HepG2 (cell line): ENCODE results near the gene WNT7B. TPM values are rescaled to one million over a fixed set of nuclear protein-coding genes. Genes with fewer than 3 reads are reported as not detected.

Experiments
- ATAC-seq: fragments of 200-7000 bp; cut with Tn5 transposase; 3 replicates; pipeline ENCODE4 v1.9.1; 2020; ENCODE audit warnings: mild to moderate bottlenecking, moderate library complexity
- BruUV-seq: library from RNA; stranded (reverse); fragments of 400-500 nt; replicated peaks from 2 replicates; lab custom pipeline; 2021; lab: Mats Ljungman, UMichigan
- CTCF ChIA-PET: fragments of 300-600 bp; formaldehyde crosslinking; extraction: SDS; loops from one replicate; lab custom pipeline; 2021; ENCODE audit warnings: low total read pairs, inconsistent platforms, low intra/inter-chr PET ratio; lab: Yijun Ruan, JAX
- POLR2A ChIA-PET: fragments of 350-600 bp; sonication (Branson Sonifier 250); formaldehyde crosslinking; loops from one replicate; lab custom pipeline; 2020; ENCODE audit warnings: antibody characterized with exemption, inconsistent platforms; lab: Yijun Ruan, JAX
- DNase-seq: peaks from one replicate; pipeline ENCODE4 v3.0.0-alpha.2; 2015; ENCODE audit warnings: low spot score
- FAIRE-seq: peaks from 3 replicates; lab custom pipeline; 2011; peaks lifted over from hg19 to GRCh38; lab: Jason Lieb, UNC
- H2AFZ ChIP-seq: one replicate; pipeline ENCODE4 v1.6.1; 2011; ENCODE audit warnings: low read length, inconsistent platforms
- H3K27ac ChIP-seq: fragments of 300-600 bp; 3 replicates; pipeline ENCODE4 v1.8.0; 2011; ENCODE audit warnings: mixed run types, mild to moderate bottlenecking, mixed read lengths, low read length, inconsistent platforms; ENCODE audit not compliant: insufficient read depth; ENCODE audit errors: extremely low read length
- H3K27me3 ChIP-seq, 2 experiments: fragments of 200-600 bp in 1 of 2; 2 replicates in 1 of 2; 3 replicates in 1 of 2; pipeline versions ENCODE4 v1.6.0 to v1.8.0; 2011; ENCODE audit warnings: low read length in 2 of 2, mild to moderate bottlenecking in 2 of 2, moderate library complexity in 2 of 2, inconsistent platforms in 1 of 2; ENCODE audit not compliant: insufficient read depth in 2 of 2, control insufficient read depth in 1 of 2
- H3K36me3 ChIP-seq, 2 experiments: fragments of 200-600 bp in 1 of 2; replicated peaks in 1 of 2; 2 replicates in 1 of 2; 3 replicates in 1 of 2; pipeline versions ENCODE4 v1.5.1 to v1.8.0; 2011; ENCODE audit warnings: low read length in 2 of 2, inconsistent platforms in 1 of 2; ENCODE audit not compliant: insufficient read depth in 2 of 2, control insufficient read depth in 1 of 2
- H3K4me1 ChIP-seq: 2 replicates; pipeline ENCODE4 v1.5.1; 2012; ENCODE audit warnings: low read length, inconsistent platforms; ENCODE audit not compliant: insufficient read depth
- H3K4me2 ChIP-seq: 2 replicates; pipeline ENCODE4 v1.6.0; 2011; ENCODE audit warnings: low read depth, low read length, inconsistent platforms
- H3K4me3 ChIP-seq, 3 experiments: fragments of 200-600 bp in 1 of 3; sonication (generic), shearing (Covaris generic) in 1 of 3; replicated peaks in 1 of 3; 2 replicates each; pipeline ENCODE4 v1.5.1; 2011 to 2016; ENCODE audit warnings: low read length in 3 of 3, inconsistent platforms in 2 of 3, low read depth in 2 of 3, mild to moderate bottlenecking in 2 of 3, control low read depth in 1 of 3, mixed read lengths in 1 of 3; ENCODE audit not compliant: insufficient read depth in 1 of 3
- H3K79me2 ChIP-seq: one replicate; pipeline ENCODE4 v1.6.1; 2011; ENCODE audit warnings: low read length, inconsistent platforms; ENCODE audit not compliant: insufficient read depth
- H3K9ac ChIP-seq: 2 replicates; pipeline ENCODE4 v1.6.0; 2011; ENCODE audit warnings: mild to moderate bottlenecking, low read depth, low read length, inconsistent platforms; ENCODE audit not compliant: insufficient read depth
- H3K9me3 ChIP-seq: 2 replicates; pipeline ENCODE4 v1.5.1; 2012; ENCODE audit warnings: mild to moderate bottlenecking, low read length
- H4K20me1 ChIP-seq: 2 replicates; pipeline ENCODE4 v1.6.0; 2011; ENCODE audit warnings: inconsistent platforms, mild to moderate bottlenecking, low read length, moderate library complexity; ENCODE audit not compliant: insufficient read depth
- CREM ChIP-seq, 2 experiments: sonication (generic) in 1 of 2; formaldehyde crosslinking in 1 of 2; IDR thresholded peaks; 2 replicates each; pipeline versions ENCODE4 v1.4.0 to v1.6.1; 2016 to 2020; ENCODE audit warnings: antibody characterized with exemption in 1 of 2, mild to moderate bottlenecking in 1 of 2, missing genetic modification reagents in 1 of 2
- HIC2 ChIP-seq: sonication (generic); formaldehyde crosslinking; IDR thresholded peaks from 2 replicates; pipeline ENCODE4 v1.9.0; 2022; ENCODE audit warnings: low read depth, missing genetic modification reagents
- ZNF407 ChIP-seq: sonication (generic); formaldehyde crosslinking; IDR thresholded peaks from one replicate; pipeline ENCODE4 v1.5.1; 2020; ENCODE audit warnings: mild to moderate bottlenecking, missing genetic modification reagents; ENCODE audit errors: not compliant biosample characterization
- ZNF503 ChIP-seq: sonication (generic); formaldehyde crosslinking; IDR thresholded peaks from 2 replicates; pipeline ENCODE4 v1.4.0; 2020; ENCODE audit warnings: missing genetic modification reagents
- ZNF883 ChIP-seq: sonication (generic); formaldehyde crosslinking; IDR thresholded peaks from 2 replicates; pipeline ENCODE4 v1.5.1; 2020; ENCODE audit warnings: mild to moderate bottlenecking, missing genetic modification reagents; ENCODE audit errors: not compliant biosample characterization
- WGBS: methylation state at CpG from one replicate; pipeline ENCODE4 v1.1.6; 2017; ENCODE audit warnings: low lambda C conversion rate; 5-methylcytosine and 5-hydroxymethylcytosine counted together
- in situ Hi-C: cut with HindIII; loops from 2 replicates; pipeline ENCODE4 v1.10.0; 2017; ENCODE audit warnings: low pct_unique_long_range_greater_than_20kb; ENCODE audit not compliant: extremely low pct_ligation_motif_present
- intact Hi-C: fragments of 100-400 bp; cut with micrococcal nuclease; formaldehyde crosslinking; loops from one replicate; pipeline ENCODE4 v1.10.0; 2022; ENCODE audit not compliant: unreplicated experiment
- polyA plus RNA-seq, 8 experiments: library from polyadenylated mRNA; depleted of rRNA in 3 of 8; stranded (reverse) in 7 of 8; unstranded in 1 of 8; fragments of >200 nt; fragmentation: Illumina TruSeq in 4 of 8; extraction: Trizol in 4 of 8; gene quantifications; 2 replicates each; pipeline versions ENCODE4 v1.2.1 to v1.2.3, GENCODE V29; 2011 to 2016; ENCODE audit warnings: low read depth in 4 of 8, missing spikeins in 1 of 8, mixed read lengths in 1 of 8; ENCODE audit not compliant: insufficient read depth in 1 of 8
- total RNA-seq, 5 experiments: library from RNA; depleted of rRNA; stranded (reverse); fragments of >200 nt; fragmentation: Illumina TruSeq; extraction: Trizol; gene quantifications; 2 replicates each; pipeline ENCODE4 v1.2.3, GENCODE V29; 2016; ENCODE audit warnings: low read depth in 1 of 5
- TF ChIP-seq, protein P1 (sequence below): sonication (generic); formaldehyde crosslinking; IDR thresholded peaks from 2 replicates; pipeline ENCODE4 v1.9.0; 2021; ENCODE audit warnings: missing genetic modification reagents, borderline replicate concordance

The WNT7B gene
- total and polyA plus RNA-seq, 2 of the 13 experiments (the other 11 are each of a cell fraction or from before 2014, with no cell fraction given) = 0.09 TPM; not detected in 1

DNA sequence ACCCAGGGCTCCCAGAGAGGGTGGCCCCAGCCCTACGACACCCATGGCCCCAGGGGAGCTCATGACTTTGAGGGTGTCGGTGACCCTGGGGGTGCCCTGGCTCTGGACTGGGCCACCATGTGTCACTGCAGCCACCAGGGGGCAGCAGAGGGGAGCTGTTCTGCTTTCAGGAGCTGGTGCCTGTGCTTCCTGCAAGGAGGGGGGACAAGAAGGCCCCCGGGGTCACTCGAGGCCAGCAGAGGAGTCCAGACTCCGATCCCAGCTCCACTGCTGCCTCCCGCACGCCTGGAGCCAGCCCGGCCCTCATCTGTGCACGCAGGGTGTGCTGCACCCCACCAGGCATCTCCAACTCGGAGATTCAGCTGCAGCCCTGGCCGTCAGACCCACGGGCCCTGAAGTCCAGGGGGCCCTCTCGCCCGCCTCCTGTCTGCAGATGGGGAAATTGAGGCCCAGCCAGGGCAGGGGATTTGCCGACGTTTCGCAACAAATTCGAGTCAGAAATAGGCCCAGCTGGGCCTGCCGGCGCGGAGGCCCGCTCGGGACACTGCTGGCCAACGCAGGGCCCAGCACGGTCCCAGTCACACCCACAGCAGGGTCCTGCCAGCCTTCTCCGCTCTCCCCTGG is 29.5 kb upstream of the WNT7B start:
- no TSS peak for BruUV-seq
- Histone ChIP-seq H3K4me2 (peak overlapping the region; percentile 80), H3K27ac (no peak overlapping the region), H4K20me1 (no peaks in the 10 kb centered on the region), H2AFZ (no peak overlapping the region), H3K9me3 (peaks cover 6% of the 10 kb centered on the region), H3K4me3 (peak overlapping the region; percentile 24 to 73 (median 52); a peak in 5 of 6 replicates), H3K27me3 (peaks cover 4 to 16% of the 10 kb centered on the region in 2 experiments; a peak in 2 of 5 replicates), H3K4me1 (peaks cover 24% of the 10 kb centered on the region), H3K36me3 (no peaks in the 10 kb centered on the region), H3K9ac (peak overlapping the region; percentile 30; the same call in 1 of the 2 replicates), H3K79me2 (no peaks in the 10 kb centered on the region)
- CTCF ChIA-PET = interaction anchor here (0.7 to 3.8 kb wide), 6 partner anchors 10 to 114 kb away, joined by 4 to 92 read pairs (median 4); no protein-coding TSS in a partner anchor
- in situ Hi-C loops (no loop called here), intact Hi-C loops (loop anchor here (1.0 kb wide), 2 partner anchors 30 to 110 kb away; no protein-coding TSS in a partner anchor)
- ATAC-seq = peak; percentile 81
- POLR2A ChIA-PET = interaction anchor here (0.6 to 2.0 kb wide), 10 partner anchors 10 to 564 kb away, joined by 3 to 13 read pairs (median 6); partner anchors contain the start of genes CDPF1 and TTC38
- WGBS = 0% methylated on average over 6 of the region's 26 CpGs
- peak; percentile 79 for DNase-seq
- no peak for FAIRE-seq
- TF ChIP-seq ZNF883 (CRISPR knock-in tag) (no peak), HIC2 (CRISPR knock-in tag) (no peak), ZNF503 (CRISPR knock-in tag) (peak; percentile 50; the same call in 1 of the 2 replicates), CREM (IDR thresholded peaks at IDR 0.05) (no peak), CREM (CRISPR knock-in tag; IDR thresholded peaks at IDR 0.05) (no peak), ZNF407 (CRISPR knock-in tag) (peak; percentile 63)
- TF ChIP-seq, protein P1, sequence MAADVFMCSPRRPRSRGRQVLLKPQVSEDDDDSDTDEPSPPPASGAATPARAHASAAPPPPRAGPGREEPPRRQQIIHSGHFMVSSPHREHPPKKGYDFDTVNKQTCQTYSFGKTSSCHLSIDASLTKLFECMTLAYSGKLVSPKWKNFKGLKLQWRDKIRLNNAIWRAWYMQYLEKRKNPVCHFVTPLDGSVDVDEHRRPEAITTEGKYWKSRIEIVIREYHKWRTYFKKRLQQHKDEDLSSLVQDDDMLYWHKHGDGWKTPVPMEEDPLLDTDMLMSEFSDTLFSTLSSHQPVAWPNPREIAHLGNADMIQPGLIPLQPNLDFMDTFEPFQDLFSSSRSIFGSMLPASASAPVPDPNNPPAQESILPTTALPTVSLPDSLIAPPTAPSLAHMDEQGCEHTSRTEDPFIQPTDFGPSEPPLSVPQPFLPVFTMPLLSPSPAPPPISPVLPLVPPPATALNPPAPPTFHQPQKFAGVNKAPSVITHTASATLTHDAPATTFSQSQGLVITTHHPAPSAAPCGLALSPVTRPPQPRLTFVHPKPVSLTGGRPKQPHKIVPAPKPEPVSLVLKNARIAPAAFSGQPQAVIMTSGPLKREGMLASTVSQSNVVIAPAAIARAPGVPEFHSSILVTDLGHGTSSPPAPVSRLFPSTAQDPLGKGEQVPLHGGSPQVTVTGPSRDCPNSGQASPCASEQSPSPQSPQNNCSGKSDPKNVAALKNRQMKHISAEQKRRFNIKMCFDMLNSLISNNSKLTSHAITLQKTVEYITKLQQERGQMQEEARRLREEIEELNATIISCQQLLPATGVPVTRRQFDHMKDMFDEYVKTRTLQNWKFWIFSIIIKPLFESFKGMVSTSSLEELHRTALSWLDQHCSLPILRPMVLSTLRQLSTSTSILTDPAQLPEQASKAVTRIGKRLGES = no peak
